ENCODE measurements around the gene TEDC1.
A peak's percentile ranks its signal among the peaks of the same experiment; 100 is the strongest.

The TEDC1 gene, protein sequence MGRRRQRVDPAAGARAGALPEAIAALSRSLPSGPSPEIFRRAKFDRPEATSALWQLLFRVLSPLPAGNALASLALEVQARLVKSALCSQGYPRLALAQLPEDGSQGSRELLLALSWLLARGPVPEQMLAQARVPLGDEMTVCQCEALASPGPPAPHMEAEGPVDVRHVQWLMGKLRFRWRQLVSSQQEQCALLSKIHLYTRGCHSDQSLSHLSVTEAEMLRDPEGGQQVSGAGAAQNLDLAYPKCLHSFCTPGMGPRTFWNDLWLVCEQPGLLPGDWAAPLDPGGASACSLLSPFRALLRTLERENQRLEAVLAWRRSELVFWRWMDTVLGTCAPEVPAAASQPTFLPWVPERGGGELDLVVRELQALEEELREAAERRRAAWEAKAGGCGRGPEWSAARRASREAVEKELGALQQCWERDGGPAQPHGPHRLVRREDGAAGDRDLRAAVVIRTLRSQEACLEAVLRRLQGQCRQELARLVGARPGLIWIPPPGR

GRCh38 chr14:105490572-105491365 is at the start of gene TEDC1:
Gene TEDC1 (plus strand): TSS chr14:105491246. CDS start chr14:105491376, 130 bp downstream.
- DNase-seq (ENCODE audit: low read depth) = peak; percentile 100

GRCh38 chr14:105442125-105442524 is 48.9 kb upstream of the TEDC1 start:
- DNase-seq (ENCODE audit: low read depth) = no peak

GRCh38 chr14:105442834-105443233 is 48.2 kb upstream of the TEDC1 start:
- no peak for DNase-seq (ENCODE audit: low read depth)

GRCh38 chr14:105444859-105445258 is 46.2 kb upstream of the TEDC1 start:
- no peak for DNase-seq (ENCODE audit: low read depth)

DNA sequence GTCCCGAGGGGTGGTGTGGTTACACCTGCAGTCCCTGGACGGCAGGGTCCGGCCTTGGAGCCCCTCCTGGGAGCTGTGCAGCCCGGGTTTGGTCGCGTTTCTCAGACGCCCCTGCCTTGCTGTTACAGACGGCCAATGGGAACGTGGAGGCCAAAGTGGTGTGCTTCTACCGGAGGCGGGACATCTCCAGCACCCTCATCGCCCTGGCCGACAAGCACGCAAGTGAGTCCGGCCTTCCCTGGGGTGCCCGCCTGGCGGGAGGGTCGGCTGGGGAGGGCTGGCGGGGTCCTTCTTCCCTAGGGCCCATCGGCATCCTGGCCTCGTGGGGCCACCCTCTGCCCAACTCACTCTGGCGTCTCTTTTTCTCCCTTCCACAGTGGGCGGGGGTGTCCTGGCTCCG is 45.8 kb upstream of the TEDC1 start:
- no peak for DNase-seq (ENCODE audit: low read depth)

DNA sequence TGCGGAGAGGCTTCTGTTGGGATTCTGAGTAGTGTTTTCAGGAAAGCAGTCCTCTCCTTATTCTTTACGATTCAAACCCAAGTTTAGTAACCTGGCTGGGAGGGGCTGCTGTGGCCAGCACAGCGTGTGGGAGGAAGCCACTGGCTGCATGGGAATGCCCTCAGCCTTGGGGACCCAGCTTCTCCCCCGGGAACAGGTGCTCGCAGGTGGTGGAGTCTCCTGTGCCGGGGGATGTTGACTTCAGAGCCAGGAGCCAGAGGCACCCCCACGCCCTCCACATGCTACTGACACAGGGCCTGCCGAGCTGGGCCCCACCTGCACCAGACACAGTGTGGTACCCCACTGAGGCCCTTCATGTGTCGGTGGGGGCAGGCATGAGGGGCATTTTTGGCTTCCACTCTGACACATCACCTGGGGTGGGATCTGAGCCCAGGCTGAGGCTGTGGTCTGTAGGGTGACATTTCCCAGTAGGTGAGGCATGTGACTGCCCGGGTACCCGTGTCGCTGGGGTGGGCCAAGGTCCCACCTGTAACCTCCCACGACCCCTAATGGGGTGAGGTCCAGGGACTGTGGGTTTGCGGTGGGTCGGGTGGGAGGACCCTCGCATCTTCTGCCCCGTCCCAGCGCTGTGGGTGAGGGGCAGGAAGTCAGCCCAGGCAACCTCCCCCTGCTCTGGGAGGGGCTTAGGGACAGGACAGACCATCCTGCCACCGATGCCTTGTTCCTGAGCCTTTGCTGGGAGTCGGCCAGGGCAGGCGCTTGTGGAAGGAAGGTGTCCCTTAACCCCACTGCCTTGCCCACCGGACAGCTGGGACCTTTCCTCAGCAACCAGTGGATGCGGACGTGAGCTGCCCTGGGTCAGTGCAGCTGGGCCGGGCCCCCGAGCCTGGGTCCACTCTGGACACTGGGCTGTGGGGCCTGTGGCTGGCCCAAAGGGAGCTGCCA is 44.9 kb upstream of the TEDC1 start:
- DNase-seq (ENCODE audit: low read depth) = no peak

GRCh38 chr14:105446971-105447370 is 44.1 kb upstream of the TEDC1 start:
- no peak for DNase-seq (ENCODE audit: low read depth)

DNA sequence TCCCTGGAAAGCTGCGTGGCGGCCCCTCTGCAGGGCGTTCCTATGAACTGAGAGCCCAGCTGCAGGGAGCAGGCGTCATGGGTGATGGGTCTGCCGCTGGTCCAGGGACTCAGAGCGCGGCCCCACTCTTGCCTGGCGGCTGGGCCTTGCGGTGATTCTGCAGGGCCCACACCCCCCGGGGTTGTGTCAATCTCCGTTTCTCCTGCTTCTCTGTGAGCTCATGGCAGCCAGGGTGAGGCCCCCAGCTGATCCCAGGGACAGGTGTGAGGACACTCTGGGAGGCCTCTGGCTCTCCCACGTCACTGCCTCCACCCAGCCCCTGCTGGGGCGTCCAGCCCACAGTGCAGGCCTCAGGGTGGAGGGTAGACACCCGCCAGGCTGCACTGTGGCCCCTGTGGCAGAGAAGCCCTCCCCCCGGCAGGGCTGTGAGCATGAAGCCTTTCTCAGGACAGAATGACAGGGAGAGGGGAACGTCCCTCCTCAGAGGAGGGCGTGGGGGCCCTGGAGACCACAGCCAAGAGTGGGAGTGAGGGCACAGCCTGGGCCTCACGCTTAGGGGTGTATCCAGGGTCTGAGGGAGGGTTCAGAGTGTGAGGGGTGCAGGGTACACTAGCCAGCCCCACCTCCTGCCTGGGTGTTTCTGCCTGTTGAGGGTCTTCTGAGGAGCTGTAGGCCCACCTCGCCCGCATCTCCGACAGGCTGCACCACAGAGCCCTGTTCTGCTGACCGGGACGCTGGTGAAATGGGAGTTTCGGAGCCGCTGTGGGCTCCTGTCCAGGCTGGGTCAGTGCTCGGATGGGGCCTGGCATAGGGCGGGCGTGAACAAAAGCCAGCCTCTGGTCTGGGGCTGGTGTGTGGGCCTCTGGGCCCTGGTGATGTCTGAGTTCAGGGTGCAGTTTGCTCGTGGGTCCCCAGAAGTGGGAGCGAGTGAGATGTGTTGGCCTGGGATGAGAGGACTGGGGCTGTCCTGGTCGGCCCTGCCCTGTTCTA is 43.1 kb upstream of the TEDC1 start:
- no peak for DNase-seq (ENCODE audit: low read depth)

- DNase-seq (ENCODE audit: low read depth) = peak; percentile 8
Observed at GRCh38 chr14:105448706-105449111, 42.3 kb upstream of the TEDC1 start.

- no peak for DNase-seq (ENCODE audit: low read depth)
Observed at GRCh38 chr14:105449276-105450122, 41.5 kb upstream of the TEDC1 start.

DNA sequence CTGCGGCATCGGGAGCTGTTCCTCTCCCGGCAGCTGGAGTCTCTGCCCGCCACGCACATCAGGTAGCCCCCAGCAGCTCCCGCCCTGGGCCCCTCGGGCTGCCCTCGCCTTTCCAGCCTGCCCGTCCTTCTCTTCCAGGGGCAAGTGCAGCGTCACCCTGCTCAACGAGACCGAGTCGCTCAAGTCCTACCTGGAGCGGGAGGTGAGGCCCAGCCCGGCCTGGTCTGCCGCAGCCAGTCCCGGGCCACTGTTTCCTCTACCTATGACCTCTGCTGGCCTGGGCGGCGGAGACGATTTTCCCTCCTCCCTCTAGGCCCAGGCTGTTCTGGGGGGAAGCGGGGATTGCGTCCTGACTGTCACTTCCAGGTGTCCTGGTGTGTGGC is 40.9 kb upstream of the TEDC1 start:
- DNase-seq (ENCODE audit: low read depth) = no peak

DNA sequence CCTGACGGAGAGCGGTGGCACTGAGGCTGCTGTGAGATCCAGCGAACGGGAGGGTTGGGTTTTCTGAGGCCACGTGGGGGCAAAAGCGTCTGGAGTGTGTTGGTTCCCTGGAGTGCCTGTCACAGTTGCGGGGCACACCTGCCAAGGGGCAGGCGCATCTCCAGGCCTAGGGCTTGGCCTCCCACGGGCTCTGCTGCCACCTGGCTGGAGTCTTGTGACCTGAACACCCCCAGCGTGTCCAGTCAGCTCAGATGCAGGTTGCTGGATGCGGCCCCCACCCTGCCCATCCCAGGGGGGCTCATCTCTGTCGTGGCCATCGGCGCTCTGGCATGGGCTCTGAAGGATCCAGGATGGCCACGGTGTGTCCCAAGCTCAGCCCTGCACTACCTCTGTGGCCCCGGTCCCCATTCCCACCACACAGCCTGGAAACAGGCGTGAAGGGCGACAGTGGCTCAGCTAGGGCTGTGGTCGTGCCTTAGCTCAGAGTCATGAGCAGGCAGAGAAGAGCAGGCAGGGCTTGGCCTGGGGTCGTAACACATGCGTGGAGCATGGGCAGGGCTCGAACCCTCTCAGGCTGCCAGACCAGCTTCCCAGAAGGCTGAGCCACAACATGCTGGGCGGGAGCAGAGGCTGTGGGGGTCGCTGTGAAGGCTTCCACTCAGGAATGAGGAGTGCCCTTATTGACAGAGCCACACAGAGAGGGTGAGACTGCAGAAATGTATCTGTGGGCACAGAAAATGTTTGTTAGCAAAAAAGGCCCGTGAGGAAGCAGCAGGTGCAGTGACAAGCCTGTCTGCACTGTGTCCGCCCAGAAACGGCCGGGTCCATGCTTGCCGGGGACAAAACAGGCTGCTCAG is 40.0 kb upstream of the TEDC1 start:
- no peak for DNase-seq (ENCODE audit: low read depth)

- DNase-seq (ENCODE audit: low read depth) = no peak
Observed at GRCh38 chr14:105452963-105453362, 38.1 kb upstream of the TEDC1 start.

DNA sequence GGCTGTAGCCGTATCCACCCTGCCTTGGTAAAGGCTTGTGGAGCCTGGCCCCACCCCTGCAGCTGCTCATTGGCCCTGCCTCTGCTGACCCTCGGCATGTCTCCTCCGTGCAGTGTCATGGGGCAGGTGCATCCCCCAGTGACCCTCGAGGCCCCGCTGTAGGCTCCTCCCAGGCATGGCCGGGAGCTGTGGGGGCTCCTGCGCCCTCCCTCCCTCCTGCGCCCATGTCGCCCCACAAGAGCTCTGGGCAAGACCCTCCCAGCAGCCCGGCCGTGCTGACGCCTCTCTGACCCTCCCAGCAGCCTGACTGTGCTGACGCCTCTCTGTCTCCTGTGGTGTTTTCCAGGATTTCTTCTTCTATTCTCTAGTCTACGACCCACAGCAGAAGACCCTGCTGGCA is 37.2 kb upstream of the TEDC1 start:
- no peak for DNase-seq (ENCODE audit: low read depth)

- DNase-seq (ENCODE audit: low read depth) = no peak
Observed at GRCh38 chr14:105455086-105455640, 35.9 kb upstream of the TEDC1 start.

DNA sequence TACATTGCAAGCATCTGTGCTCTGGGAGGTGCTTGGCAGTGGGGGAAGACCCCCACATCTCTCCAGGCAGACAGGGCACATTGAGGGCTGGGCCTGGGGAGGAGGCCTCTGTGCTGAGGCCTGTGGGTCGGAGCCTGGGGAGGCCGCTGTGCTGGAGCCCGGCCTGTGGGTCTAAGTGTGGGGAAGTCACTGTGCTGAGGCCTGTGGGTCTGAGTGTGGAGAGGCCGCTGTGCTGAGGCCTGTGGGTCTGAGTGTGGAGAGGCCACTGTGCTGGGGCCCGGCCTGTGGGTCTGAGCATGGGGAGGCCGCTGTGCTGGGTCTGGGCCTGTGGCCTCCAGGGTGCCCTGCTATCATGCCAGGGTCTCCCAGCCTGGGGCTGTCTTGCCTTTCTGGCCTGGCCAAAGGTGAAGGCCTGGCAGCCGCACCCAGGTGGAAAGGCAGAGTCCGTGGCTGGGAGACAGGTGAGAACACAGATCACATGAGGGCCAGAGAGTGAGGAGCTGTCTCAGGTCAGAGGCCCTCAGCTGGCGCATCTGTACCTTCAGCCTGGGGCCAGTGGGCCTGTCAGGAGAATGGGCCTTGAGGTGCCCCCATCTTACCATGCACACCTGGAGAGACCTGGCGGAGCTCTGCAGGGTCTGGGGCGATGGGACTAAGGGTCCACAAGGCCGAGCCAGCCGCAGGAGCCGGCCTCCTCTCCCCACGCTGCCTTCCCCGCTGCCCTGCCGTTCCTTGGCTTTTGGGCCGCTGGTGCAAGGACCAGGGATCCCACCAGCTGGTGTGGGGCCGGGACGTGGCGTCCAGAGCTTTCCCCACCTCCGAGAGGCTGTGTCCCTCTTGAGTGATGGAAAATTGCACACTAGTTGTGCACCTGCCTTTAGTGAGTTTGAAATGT is 35.0 kb upstream of the TEDC1 start:
- DNase-seq (ENCODE audit: low read depth) = no peak
